GM21717 (cell line): ENCODE results near the gene STIM1.
"Not testable (repeated sequence)": the region's sequence is repeated elsewhere in the genome, so short reads cannot be mapped to it uniquely, and the experiment has no call there.

Source experiments
- ATAC-seq: cut with Tn5 transposase; IDR thresholded peaks from one replicate; pipeline ENCODE4 v1.9.1; 2021; ENCODE audit warnings: mild to moderate bottlenecking, moderate library complexity; ENCODE audit not compliant: unreplicated experiment

STIM1 gene

GRCh38 chr11:4093519-4094347 lies 238.3 kb downstream of the STIM1 start:
- peak; percentile 2 for ATAC-seq

- ATAC-seq, result peak; percentile 96
Observed at GRCh38 chr11:4094348-4095291, 239.2 kb downstream of the STIM1 start, which contains the start of gene RRM1. Gene RRM1 (plus strand): TSS chr11:4094799. CDS start chr11:4095013, 214 bp downstream.

GRCh38 chr11:4095509-4096230 lies 240.2 kb downstream of the STIM1 start:
- no peak for ATAC-seq

GRCh38 chr11:4098026-4098621 lies 242.7 kb downstream of the STIM1 start:
- ATAC-seq, result no peak

- ATAC-seq, result no peak
Observed at GRCh38 chr11:4102711-4103110, 247.2 kb downstream of the STIM1 start.

GRCh38 chr11:4103269-4103668 lies 247.8 kb downstream of the STIM1 start:
- ATAC-seq, result no peak

- ATAC-seq, result no peak
Observed at GRCh38 chr11:4105916-4106315, 250.5 kb downstream of the STIM1 start.

DNA sequence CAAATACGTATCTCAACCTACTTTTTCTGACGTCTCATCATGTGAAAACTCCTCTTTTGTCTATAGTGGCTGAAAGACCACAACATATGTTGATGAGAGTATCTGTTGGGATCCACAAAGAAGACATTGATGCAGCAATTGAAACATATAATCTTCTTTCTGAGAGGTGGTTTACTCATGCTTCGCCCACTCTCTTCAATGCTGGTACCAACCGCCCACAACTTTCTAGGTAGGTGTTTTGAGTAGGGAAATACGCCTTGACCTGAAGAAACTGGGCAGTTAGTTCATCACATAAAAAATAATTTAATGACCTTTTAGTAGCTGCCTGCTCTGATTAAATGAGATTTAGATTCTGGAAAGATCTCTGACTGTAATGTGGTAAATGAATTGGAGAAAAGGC lies 256.4 kb downstream of the STIM1 start:
- no peak for ATAC-seq

GRCh38 chr11:4115128-4115527 lies 259.7 kb downstream of the STIM1 start:
- no peak for ATAC-seq

- ATAC-seq, result no peak
Observed at GRCh38 chr11:4118107-4118506, 262.6 kb downstream of the STIM1 start.

GRCh38 chr11:4123218-4123617 lies 267.8 kb downstream of the STIM1 start:
- no peak for ATAC-seq

GRCh38 chr11:4125141-4125540 lies 269.7 kb downstream of the STIM1 start:
- no peak for ATAC-seq

- no peak for ATAC-seq
Observed at GRCh38 chr11:4127357-4127756, 271.9 kb downstream of the STIM1 start.

- not testable (repeated sequence) for ATAC-seq
Observed at GRCh38 chr11:4130219-4130618, 274.8 kb downstream of the STIM1 start.

GRCh38 chr11:4134806-4135205 lies 279.3 kb downstream of the STIM1 start:
- no peak for ATAC-seq

DNA sequence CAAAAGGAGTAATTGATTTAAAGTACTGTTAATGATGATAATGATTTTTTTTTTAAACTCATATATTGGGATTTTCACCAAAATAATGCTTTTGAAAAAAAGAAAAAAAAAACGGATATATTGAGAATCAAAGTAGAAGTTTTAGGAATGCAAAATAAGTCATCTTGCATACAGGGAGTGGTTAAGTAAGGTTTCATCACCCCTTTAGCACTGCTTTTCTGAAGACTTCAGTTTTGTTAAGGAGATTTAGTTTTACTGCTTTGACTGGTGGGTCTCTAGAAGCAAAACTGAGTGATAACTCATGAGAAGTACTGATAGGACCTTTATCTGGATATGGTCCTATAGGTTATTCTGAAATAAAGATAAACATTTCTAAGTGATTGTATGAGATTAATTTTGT lies 283.0 kb downstream of the STIM1 start:
- no peak for ATAC-seq

GRCh38 chr11:4140067-4140636 lies 284.7 kb downstream of the STIM1 start:
- no peak for ATAC-seq
